ENCODE data around the gene FGD4.

The FGD4 gene

GRCh38 chr12:32604565-32604964, 205.2 kb downstream of the FGD4 start:
- no peak for DNase-seq (ENCODE audit: low read depth, low spot score)

DNA sequence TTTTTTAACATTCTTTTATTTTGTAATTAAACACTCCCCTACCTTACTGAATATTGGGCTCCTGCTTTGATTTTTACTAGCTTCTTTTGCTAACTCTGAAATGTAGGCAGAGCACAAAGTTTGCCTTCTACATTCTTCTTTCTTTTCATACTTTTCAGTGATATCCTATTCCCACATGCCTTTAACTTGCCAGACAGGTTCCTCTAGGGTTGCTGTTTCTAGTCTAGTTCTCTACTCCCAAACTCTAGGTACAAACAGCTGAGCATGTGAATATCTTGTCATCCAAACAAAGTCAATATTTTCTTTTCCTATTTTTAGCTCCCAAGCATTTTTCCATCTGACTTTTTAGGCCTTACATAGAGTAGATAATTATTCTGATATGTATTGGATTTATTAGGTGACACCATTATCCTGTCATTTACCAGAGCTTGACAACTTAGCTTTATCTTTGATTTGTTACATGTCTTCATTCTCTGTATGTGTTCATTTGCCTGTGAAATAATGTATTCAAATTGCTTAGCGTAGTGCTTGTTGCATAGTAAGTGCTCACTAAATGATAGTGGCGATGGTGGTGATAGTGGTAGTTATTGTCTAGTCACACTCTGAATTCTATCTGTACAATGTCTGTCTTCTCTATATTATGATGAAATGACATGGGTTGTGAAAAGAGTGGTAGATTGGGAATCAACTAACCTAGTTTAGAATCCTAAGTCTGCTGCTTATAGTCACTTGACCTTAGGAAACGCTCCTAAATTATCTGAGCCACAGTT, 206.2 kb downstream of the FGD4 start:
- no peak for DNase-seq (ENCODE audit: low read depth, low spot score)

DNA sequence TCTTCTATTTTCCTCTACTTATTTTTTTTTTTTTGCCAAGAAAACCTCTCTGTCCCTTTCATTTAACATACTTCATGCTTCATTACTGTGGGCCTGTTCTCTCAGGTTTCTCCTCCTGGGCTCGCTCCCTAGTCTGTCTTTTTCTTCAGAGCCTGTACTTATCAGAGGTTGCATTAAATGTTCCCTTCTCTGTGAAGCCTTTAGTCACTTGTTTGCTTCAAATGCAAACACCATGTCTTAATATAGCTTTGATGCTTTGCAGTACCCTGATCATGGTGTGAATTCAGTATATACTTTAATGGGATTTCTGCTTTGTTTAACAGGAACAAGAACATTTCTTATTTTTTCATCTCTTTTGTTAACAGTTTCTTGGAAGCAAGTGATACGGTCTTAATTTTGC, 207.1 kb downstream of the FGD4 start:
- DNase-seq (ENCODE audit: low read depth, low spot score) = no peak

GRCh38 chr12:32609966-32610365, 210.6 kb downstream of the FGD4 start:
- DNase-seq (ENCODE audit: low read depth, low spot score) = no peak

- no peak for DNase-seq (ENCODE audit: low read depth, low spot score)
Measured at GRCh38 chr12:32611986-32612385, 212.6 kb downstream of the FGD4 start.

DNA sequence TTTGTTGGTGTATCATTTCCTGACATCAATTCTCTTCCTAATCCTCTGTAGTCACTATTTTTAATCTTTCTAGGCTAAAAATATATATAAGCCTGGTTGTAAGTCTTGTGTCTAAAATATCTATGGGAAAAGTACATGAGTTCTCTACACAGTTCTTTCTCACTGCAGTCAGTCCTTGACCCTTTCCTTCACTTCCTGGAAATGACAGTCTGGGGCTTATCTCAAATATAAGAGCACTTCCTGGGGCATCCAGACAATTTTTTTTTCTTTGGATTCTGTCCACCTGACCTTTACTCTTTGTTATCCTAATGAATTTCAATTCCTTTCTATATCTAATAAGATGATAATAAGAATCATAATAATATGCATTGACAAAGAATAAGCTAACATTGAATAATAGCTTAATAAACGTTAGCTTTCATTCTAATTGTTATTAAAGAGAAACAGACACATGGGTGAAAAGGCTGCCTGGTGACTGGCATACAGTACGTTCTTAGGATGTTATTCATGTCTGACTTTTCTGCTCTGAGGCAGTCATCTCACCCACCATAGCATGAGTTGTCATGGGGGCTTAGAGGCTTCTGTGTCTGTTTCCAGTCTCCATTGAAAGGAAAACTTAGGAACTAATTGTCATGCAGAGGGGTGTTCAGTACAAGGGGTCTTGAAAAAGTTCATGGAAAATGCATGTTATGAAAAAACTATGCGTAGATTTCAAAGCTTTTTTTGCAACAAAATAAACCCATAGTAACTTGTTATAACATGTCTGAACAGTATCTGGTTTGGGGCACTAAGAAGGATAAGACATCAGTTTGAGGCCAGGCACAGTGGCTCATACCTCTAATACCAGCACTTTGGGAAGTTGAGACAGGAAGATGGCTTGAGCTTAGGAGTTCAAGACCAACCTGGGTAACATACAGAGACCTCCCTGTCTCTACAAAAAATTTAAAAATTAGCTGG, 213.6 kb downstream of the FGD4 start:
- no peak for DNase-seq (ENCODE audit: low read depth, low spot score)

- no peak for DNase-seq (ENCODE audit: low read depth, low spot score)
Measured at GRCh38 chr12:32615441-32615840, 216.1 kb downstream of the FGD4 start.

DNA sequence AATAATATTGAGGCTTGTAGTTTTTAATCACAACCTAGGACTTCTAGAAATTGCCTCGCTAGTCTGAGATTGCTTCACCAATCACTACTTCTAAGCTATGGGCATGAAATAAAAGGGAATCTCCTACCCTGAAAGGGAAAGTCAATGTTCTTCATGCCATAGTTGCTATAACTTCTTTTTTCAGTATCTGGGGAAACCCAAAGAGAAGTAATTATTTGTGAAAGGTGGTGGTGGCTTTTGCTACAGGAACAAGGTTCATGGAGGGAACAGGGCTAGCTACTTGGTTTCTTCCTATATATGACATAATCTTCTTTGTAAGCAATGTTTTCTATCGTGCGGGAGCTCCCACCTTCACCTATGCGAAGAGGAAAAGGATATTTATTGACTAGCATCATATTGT, 218.2 kb downstream of the FGD4 start:
- no peak for DNase-seq (ENCODE audit: low read depth, low spot score)

DNA sequence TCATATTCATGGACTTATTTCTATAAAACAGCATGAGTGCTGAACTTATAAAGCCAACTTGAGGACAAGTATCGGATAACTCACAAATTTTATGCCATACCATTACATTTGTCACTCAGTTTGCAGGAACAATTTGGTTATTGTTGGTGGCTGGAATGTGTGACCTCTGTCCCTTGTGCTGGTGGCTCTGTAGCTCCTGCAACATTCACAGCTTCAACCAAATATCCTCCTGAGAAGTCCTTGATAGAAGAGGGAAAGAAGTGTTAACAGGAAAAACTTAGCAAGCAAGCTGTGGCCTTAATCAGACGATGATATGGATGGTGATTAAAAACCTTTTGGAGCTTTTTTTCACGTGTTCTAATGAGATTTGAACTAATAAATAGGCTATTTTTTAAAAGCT, 218.8 kb downstream of the FGD4 start:
- no peak for DNase-seq (ENCODE audit: low read depth, low spot score)

DNA sequence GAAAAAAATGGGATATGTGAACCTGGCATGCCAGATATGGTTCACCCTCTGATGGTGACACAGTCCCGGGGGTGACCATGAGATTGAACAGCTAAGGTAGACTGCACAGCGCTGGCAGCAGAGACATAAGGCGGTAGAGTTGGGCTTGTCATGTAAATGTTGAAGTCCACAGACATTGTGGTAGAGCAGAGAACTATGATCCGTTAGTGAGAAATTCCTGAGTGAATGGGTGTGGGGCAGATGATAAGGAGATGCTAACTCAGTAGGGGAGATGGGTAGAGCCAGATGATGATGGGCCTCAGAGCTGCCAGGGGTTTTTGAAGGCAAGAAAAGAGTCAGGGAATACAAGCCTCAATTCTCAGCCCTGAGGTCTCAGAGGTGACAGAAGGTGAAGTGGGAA, 228.6 kb downstream of the FGD4 start:
- no peak for DNase-seq (ENCODE audit: low read depth, low spot score)

GRCh38 chr12:32641287-32641901, 242.0 kb downstream of the FGD4 start:
- DNase-seq (ENCODE audit: low read depth, low spot score) = no peak

GRCh38 chr12:32644431-32644830, 245.1 kb downstream of the FGD4 start:
- DNase-seq (ENCODE audit: low read depth, low spot score) = no peak

DNA sequence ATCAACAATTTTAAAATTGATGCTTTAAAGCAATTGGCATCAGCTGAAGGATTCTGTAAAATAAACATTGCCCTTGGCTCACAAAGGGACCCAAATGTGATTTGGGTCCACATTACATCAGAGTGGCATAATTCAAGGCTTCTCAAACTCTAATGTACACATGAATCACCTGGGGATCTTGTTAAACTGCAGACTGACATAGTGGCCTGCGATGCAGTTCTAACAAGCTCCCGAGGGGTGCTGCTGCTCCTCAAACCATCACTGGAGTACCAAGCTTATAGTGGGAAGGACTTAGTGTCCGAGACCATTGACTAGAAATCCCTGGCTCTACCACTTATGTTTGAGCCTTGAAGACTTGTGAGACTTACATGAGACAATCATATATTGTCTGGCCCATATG, 247.9 kb downstream of the FGD4 start:
- no peak for DNase-seq (ENCODE audit: low read depth, low spot score)

- no peak for DNase-seq (ENCODE audit: low read depth, low spot score)
Measured at GRCh38 chr12:32650508-32650907, 251.2 kb downstream of the FGD4 start.

GRCh38 chr12:32651151-32651955, 252.0 kb downstream of the FGD4 start:
- no peak for DNase-seq (ENCODE audit: low read depth, low spot score)

DNA sequence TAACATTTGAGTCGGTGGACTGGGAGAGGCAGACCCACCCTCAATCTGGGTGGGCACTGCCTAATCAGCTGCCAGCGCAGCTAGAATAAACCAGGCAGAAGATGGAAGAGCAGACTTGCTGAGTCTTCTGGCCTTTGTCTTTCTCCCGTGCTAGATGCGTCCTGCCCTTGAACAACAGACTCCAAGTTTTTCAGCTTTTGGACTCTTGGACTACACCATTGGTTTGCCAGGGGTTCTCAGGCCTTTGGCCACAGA, 252.5 kb downstream of the FGD4 start:
- no peak for DNase-seq (ENCODE audit: low read depth, low spot score)

DNA sequence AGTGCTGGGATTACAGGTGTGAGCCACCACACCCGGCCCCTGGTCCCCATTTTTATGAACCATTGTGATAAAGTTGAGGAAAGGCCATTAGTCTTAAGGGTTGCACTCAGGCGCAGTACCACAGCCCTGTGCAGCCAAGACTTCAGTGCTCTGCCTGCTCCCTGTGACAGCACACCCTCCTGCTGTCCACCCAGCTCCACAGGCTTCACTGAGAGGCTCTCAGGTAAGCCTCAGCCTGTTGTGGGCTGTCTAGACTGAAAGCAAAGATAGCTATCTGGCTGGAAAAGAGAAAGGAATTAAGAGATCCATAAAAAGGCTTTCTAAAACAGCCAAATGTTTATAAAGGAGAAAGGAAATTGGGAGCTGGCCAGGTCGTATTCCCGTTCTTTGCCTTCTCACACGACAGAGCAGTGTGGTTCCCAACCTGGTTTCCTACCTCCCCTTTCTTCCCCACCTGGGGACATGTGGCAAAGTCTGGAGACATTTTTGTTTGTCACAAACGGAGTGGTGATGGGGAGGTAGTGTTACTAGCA, 260.6 kb downstream of the FGD4 start:
- no peak for DNase-seq (ENCODE audit: low read depth, low spot score)

GRCh38 chr12:32661706-32662105, 262.3 kb downstream of the FGD4 start:
- DNase-seq (ENCODE audit: low read depth, low spot score) = no peak

DNA sequence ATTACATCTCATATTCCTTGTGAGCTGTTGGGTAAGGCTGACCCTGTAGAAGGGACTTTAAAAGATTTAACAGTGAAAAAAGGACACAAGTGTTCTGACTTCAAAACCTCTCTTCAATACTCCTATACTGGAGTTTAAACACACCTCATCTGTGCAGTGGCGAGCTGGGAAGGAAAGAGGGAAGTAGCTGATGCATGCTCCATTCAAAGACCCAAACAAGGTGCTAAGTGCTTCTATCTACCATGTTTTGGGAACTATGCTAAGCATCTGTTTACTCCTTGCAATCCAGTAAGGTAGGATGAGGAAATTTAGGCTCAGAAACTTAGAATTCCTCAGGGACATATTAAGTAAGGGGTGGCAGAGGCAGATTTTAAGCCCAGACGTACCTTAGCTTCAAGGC, 263.3 kb downstream of the FGD4 start:
- DNase-seq (ENCODE audit: low read depth, low spot score) = no peak

DNA sequence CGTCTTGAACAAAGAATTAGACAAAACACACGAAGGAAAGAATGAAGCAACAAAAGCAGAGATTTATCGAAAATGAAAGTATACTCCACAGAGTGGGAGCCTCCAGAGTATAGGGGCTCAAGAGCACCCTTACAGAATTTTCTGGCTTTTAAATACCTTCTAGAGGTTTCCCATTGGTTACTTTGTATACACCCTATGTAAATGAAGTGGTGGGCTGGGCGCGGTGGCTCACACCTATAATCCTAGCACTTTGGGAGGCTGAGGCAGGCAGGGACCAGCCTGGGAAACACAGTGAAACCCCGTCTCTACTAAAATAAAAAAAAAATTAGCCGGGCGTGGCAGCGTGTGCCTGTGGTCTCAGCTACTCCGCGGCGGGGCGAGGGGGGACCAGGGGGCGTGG, 266.7 kb downstream of the FGD4 start:
- no peak for DNase-seq (ENCODE audit: low read depth, low spot score)

GRCh38 chr12:32669584-32669983, 270.2 kb downstream of the FGD4 start:
- DNase-seq (ENCODE audit: low read depth, low spot score) = no peak
